H9 (cell line): Measurements from ENCODE around the gene FCRL5. TPM values are rescaled to one million over a fixed set of nuclear protein-coding genes. Genes with fewer than 3 reads are reported as not detected.

Experiments used
- DNase-seq: peaks from one replicate; pipeline ENCODE4 v3.0.0-alpha.2; 2017
- H2AFZ ChIP-seq: one replicate; pipeline ENCODE4 v1.6.1; 2013; ENCODE audit warnings: mild to moderate bottlenecking, low read length, control low read depth, moderate library complexity
- H2AK5ac ChIP-seq: 2 replicates; pipeline ENCODE4 v1.6.1; 2013; ENCODE audit warnings: low read length, control low read depth, mixed read lengths; ENCODE audit not compliant: insufficient read length
- H2BK120ac ChIP-seq: one replicate; pipeline ENCODE4 v1.6.1; 2013; ENCODE audit warnings: low read depth, mild to moderate bottlenecking, low read length, control low read depth, inconsistent platforms; ENCODE audit not compliant: poor library complexity, severe bottlenecking
- H2BK12ac ChIP-seq: 2 replicates; pipeline ENCODE4 v1.6.1; 2013; ENCODE audit warnings: low read length, control low read depth, mixed read lengths, low read depth; ENCODE audit not compliant: insufficient read length
- H2BK15ac ChIP-seq: 2 replicates; pipeline ENCODE4 v1.6.1; 2013; ENCODE audit warnings: low read depth, low read length, control low read depth
- H2BK20ac ChIP-seq: one replicate; pipeline ENCODE4 v1.6.1; 2013; ENCODE audit warnings: low read depth, mild to moderate bottlenecking, low read length, control low read depth, inconsistent platforms; ENCODE audit not compliant: poor library complexity, severe bottlenecking
- H2BK5ac ChIP-seq: 2 replicates; pipeline ENCODE4 v1.6.1; 2013; ENCODE audit warnings: low read length, control low read depth, mixed read lengths; ENCODE audit not compliant: insufficient read length
- H3K14ac ChIP-seq: 2 replicates; pipeline ENCODE4 v1.6.1; 2013; ENCODE audit warnings: low read length, control low read depth; ENCODE audit not compliant: insufficient read depth
- H3K18ac ChIP-seq: 2 replicates; pipeline ENCODE4 v1.6.1; 2013; ENCODE audit warnings: low read depth, mild to moderate bottlenecking, mixed read lengths, low read length, control low read depth; ENCODE audit not compliant: insufficient read length
- H3K23ac ChIP-seq: 2 replicates; pipeline ENCODE4 v1.6.1; 2013; ENCODE audit warnings: low read length, control low read depth, mixed read lengths, low read depth; ENCODE audit not compliant: insufficient read length
- H3K23me2 ChIP-seq: 2 replicates; pipeline ENCODE4 v1.6.1; 2013; ENCODE audit warnings: low read depth, mild to moderate bottlenecking, mixed read lengths, low read length, control low read depth; ENCODE audit not compliant: insufficient read length, poor library complexity, severe bottlenecking
- H3K27ac ChIP-seq: 2 replicates; pipeline ENCODE4 v1.5.1; 2013; ENCODE audit warnings: low read length, control low read depth, mixed read lengths, low read depth; ENCODE audit not compliant: insufficient read length
- H3K27me3 ChIP-seq: 2 replicates; pipeline ENCODE4 v1.6.1; 2013; ENCODE audit warnings: low read length, control low read depth, inconsistent platforms; ENCODE audit not compliant: insufficient read depth
- H3K4ac ChIP-seq: 2 replicates; pipeline ENCODE4 v1.6.1; 2013; ENCODE audit warnings: low read depth, mild to moderate bottlenecking, control low read depth, inconsistent platforms, low read length, moderate library complexity
- H3K4me1 ChIP-seq: 2 replicates; pipeline ENCODE4 v1.6.1; 2013; ENCODE audit warnings: low read length, control low read depth, inconsistent platforms; ENCODE audit not compliant: insufficient read depth
- H3K4me2 ChIP-seq: 2 replicates; pipeline ENCODE4 v1.6.1; 2013; ENCODE audit warnings: low read length, control low read depth, mixed read lengths; ENCODE audit not compliant: insufficient read length, insufficient read depth
- H3K56ac ChIP-seq: 2 replicates; pipeline ENCODE4 v1.6.1; 2013; ENCODE audit warnings: low read depth, mild to moderate bottlenecking, mixed read lengths, low read length, control low read depth; ENCODE audit not compliant: insufficient read length
- H3K79me1 ChIP-seq: 2 replicates; pipeline ENCODE4 v1.6.1; 2013; ENCODE audit warnings: low read depth, mild to moderate bottlenecking, moderate library complexity, low read length, control low read depth, inconsistent platforms; ENCODE audit not compliant: insufficient read depth, poor library complexity, severe bottlenecking
- H3K79me2 ChIP-seq: 2 replicates; pipeline ENCODE4 v1.6.1; 2013; ENCODE audit warnings: low read length, control low read depth, inconsistent platforms; ENCODE audit not compliant: insufficient read depth
- H3K9ac ChIP-seq: 2 replicates; pipeline ENCODE4 v1.6.1; 2013; ENCODE audit warnings: low read length, control low read depth, mixed read lengths; ENCODE audit not compliant: insufficient read length; ENCODE audit errors: extremely low read depth
- H3K9me3 ChIP-seq: one replicate; pipeline ENCODE4 v1.6.1; 2013; ENCODE audit warnings: low read depth, low read length, inconsistent platforms; ENCODE audit not compliant: control insufficient read depth
- H3T11ph ChIP-seq: one replicate; pipeline ENCODE4 v1.6.1; 2013; ENCODE audit warnings: mild to moderate bottlenecking, low read length, control low read depth, inconsistent platforms
- H4K20me1 ChIP-seq: one replicate; pipeline ENCODE4 v1.6.1; 2013; ENCODE audit not compliant: control insufficient read depth, insufficient read length, insufficient read depth
- H4K5ac ChIP-seq: 2 replicates; pipeline ENCODE4 v1.6.1; 2013; ENCODE audit warnings: low read depth, mild to moderate bottlenecking, mixed read lengths, low read length, control low read depth; ENCODE audit not compliant: insufficient read length
- H4K8ac ChIP-seq: replicated peaks from 2 replicates; pipeline ENCODE4 v1.6.1; 2013; ENCODE audit warnings: low read length, control low read depth, mixed read lengths, low read depth; ENCODE audit not compliant: insufficient read length
- H4K91ac ChIP-seq: 2 replicates; pipeline ENCODE4 v1.6.1; 2013; ENCODE audit warnings: low read depth, mild to moderate bottlenecking, moderate library complexity, mixed read lengths, low read length, control low read depth; ENCODE audit not compliant: insufficient read length
- H3K27ac Mint-ChIP-seq, 3 experiments: 2 replicates in 2 of 3; 3 replicates in 1 of 3; pipeline ENCODE4 v1.8.0; 2020 to 2021; ENCODE audit warnings: mixed read lengths in 3 of 3, mild to moderate bottlenecking in 1 of 3, moderate library complexity in 1 of 3
- H3K27me3 Mint-ChIP-seq: 2 replicates; pipeline ENCODE4 v1.8.0; 2021; ENCODE audit warnings: low read depth, mild to moderate bottlenecking, moderate library complexity, mixed read lengths
- H3K36me3 Mint-ChIP-seq, 3 experiments: 2 replicates in 2 of 3; 3 replicates in 1 of 3; pipeline ENCODE4 v1.8.0; 2020 to 2021; ENCODE audit warnings: low read depth in 3 of 3, mixed read lengths in 3 of 3; ENCODE audit not compliant: insufficient read depth in 1 of 3
- H3K4me1 Mint-ChIP-seq, 2 experiments: 2 replicates each; pipeline ENCODE4 v1.8.0; 2020; ENCODE audit warnings: mixed read lengths in 2 of 2
- H3K4me3 Mint-ChIP-seq, 2 experiments: 2 replicates in 1 of 2; 3 replicates in 1 of 2; pipeline ENCODE4 v1.8.0; 2020 to 2021; ENCODE audit warnings: mild to moderate bottlenecking in 2 of 2, mixed read lengths in 2 of 2, moderate library complexity in 1 of 2
- H3K9me3 Mint-ChIP-seq, 2 experiments: 2 replicates in 1 of 2; 3 replicates in 1 of 2; pipeline ENCODE4 v1.8.0; 2020; ENCODE audit warnings: mild to moderate bottlenecking in 2 of 2, mixed read lengths in 2 of 2, moderate library complexity in 1 of 2
- WGBS: extraction: QIAGEN DNeasy Blood & Tissue Kit; methylation state at CpG from one replicate; pipeline ENCODE4 v1.1.7; 2013; ENCODE audit warnings: missing lambda C conversion rate, low lambda C conversion rate, mixed read lengths; ENCODE audit not compliant: insufficient read length; ENCODE audit errors: extremely low coverage; 5-methylcytosine and 5-hydroxymethylcytosine counted together
- total RNA-seq: library from RNA; stranded (reverse); gene quantifications from 2 replicates; pipeline ENCODE4 v1.2.1, GENCODE V29; 2021
- TF ChIP-seq, protein P1 (sequence below): fragments of 200-600 bp; sonication (generic); conservative IDR thresholded peaks from 3 replicates; pipeline ENCODE4 v1.8.0; 2021; ENCODE audit warnings: antibody characterized with exemption, mild to moderate bottlenecking

Gene FCRL5
- total RNA-seq, 1 experiment from 2014 or later: 0.98 TPM

DNA sequence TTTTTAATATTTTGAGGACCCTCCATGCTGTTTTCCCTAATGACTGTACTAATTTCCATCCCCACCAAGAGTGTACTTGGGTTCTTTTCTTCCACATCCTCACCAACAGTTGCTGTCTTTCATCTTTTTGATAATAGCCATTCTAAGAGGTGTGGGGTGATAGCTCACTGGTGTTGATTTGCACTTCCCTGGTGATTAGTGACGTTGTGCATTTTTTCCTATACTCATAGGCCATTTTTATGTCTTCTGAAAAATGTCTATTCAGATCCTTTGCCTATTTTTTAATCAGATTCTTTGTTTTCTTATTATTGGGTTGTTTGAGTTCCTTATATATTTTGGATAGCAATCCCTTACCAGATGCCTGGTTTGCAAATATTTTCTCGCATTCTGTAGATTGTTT is 64.2 kb downstream of the FCRL5 start:
- H4K20me1 ChIP-seq: no peaks in the 10 kb centered on the region
- no peak overlapping the region for H2AFZ ChIP-seq
- Mint-ChIP-seq H3K27ac (no peak overlapping the region), H3K9me3 (no peaks in the 10 kb centered on the region; a peak in 1 of 5 replicates), H3K36me3 (no peaks in the 10 kb centered on the region), H3K27me3 (no peaks in the 10 kb centered on the region), H3K4me3 (no peak overlapping the region), H3K4me1 (peaks cover 0 to 5% of the 10 kb centered on the region in 2 experiments; a peak in 2 of 4 replicates)
- no peak overlapping the region for H3K23ac ChIP-seq
- H3K23me2 ChIP-seq: no peaks in the 10 kb centered on the region
- H3K79me1 ChIP-seq: no peaks in the 10 kb centered on the region
- H2BK20ac ChIP-seq: no peak overlapping the region
- no peak overlapping the region for H3K18ac ChIP-seq
- no peak overlapping the region for H3K9ac ChIP-seq
- no peak overlapping the region for H3K56ac ChIP-seq
- WGBS: no CpG with 5 or more reads among the region's 2 CpGs
- H3K14ac ChIP-seq: no peak overlapping the region
- H3K9me3 ChIP-seq: no peaks in the 10 kb centered on the region
- no peak overlapping the region for H3K27ac ChIP-seq
- H3T11ph ChIP-seq: no peak overlapping the region
- H4K5ac ChIP-seq: no peak overlapping the region
- H2BK12ac ChIP-seq: no peak overlapping the region
- DNase-seq: no peak
- no peak overlapping the region for H2BK120ac ChIP-seq
- H2BK5ac ChIP-seq: no peak overlapping the region
- H3K27me3 ChIP-seq: no peaks in the 10 kb centered on the region
- no peak overlapping the region for H3K4ac ChIP-seq
- H2AK5ac ChIP-seq: no peak overlapping the region
- TF ChIP-seq, protein P1, sequence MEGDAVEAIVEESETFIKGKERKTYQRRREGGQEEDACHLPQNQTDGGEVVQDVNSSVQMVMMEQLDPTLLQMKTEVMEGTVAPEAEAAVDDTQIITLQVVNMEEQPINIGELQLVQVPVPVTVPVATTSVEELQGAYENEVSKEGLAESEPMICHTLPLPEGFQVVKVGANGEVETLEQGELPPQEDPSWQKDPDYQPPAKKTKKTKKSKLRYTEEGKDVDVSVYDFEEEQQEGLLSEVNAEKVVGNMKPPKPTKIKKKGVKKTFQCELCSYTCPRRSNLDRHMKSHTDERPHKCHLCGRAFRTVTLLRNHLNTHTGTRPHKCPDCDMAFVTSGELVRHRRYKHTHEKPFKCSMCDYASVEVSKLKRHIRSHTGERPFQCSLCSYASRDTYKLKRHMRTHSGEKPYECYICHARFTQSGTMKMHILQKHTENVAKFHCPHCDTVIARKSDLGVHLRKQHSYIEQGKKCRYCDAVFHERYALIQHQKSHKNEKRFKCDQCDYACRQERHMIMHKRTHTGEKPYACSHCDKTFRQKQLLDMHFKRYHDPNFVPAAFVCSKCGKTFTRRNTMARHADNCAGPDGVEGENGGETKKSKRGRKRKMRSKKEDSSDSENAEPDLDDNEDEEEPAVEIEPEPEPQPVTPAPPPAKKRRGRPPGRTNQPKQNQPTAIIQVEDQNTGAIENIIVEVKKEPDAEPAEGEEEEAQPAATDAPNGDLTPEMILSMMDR: no peak
- no peak overlapping the region for H3K4me2 ChIP-seq
- no peak overlapping the region for H2BK15ac ChIP-seq
- H3K4me1 ChIP-seq: no peaks in the 10 kb centered on the region
- H4K91ac ChIP-seq: no peak overlapping the region
- H3K79me2 ChIP-seq: no peaks in the 10 kb centered on the region
- H4K8ac ChIP-seq: no peak overlapping the region
